Prostate gland (tissue), 2 donors: Measurements from ENCODE around the gene WDR82.

Experiments used
- POLR2A ChIP-seq: fragments of 450-650 bp; IDR thresholded peaks from one replicate; pipeline ENCODE4 v1.6.1; 2016; ENCODE audit warnings: antibody characterized with exemption, mild to moderate bottlenecking
- POLR2AphosphoS5 ChIP-seq: sonication (generic); formaldehyde crosslinking; IDR thresholded peaks from one replicate; pipeline ENCODE4 v1.6.1; 2017; ENCODE audit warnings: antibody characterized with exemption
- TF ChIP-seq, protein P1 (sequence below), 4 experiments: fragments of 200-600 bp in 2 of 4; fragments of 450-650 bp in 2 of 4; sonication (generic) in 2 of 4; IDR thresholded peaks; 1 replicate in 3 of 4; 2 replicates in 1 of 4; pipeline ENCODE4 v1.5.1; 2016 to 2019; ENCODE audit warnings: antibody characterized with exemption in 4 of 4, mild to moderate bottlenecking in 2 of 4, moderate library complexity in 2 of 4

DNA sequence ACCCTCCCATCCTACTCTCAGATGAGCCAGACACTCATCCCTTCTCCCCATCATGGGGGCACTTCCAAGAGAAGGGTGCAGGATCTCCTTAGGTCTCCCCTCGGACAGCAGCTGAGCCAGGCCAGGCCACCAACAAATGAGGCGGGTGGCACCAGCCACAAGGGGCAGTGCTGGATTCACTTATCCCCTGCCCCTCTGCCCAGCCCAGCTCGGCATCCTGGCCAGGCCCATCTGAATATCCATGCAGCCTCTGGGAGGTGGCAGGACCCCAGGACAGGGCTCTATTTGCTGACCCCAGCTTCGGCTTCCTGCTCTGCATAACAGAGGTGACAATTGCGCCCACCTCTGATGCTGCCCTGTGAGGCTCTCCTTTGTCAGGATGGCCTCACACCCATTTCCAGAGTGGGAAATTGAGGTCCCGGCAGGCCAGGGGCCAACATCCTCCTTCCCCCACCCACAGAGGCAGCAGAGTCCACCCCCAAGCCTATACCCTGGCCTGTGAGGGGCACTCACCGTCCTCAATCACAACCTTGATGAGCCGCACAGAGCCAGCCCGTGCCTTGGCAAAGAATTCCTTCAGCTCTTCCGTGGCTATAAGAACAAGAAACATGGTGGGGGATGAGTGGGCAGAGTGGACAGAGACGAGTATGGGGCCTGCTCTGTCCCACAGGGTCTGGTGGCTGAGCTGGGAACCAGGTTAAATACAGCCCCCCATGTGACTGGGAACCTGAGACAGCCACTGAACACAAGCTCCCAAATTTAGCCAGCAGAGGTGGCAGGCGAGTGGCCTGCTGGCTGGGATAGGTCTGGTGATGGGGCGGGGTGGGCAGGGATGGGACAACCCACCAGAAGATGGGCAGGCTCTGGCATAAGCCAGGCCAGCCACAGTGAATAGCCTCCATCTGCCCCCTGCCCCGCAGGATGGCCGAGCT, 43.7 kb downstream of the WDR82 start:
- TF ChIP-seq, protein P1, sequence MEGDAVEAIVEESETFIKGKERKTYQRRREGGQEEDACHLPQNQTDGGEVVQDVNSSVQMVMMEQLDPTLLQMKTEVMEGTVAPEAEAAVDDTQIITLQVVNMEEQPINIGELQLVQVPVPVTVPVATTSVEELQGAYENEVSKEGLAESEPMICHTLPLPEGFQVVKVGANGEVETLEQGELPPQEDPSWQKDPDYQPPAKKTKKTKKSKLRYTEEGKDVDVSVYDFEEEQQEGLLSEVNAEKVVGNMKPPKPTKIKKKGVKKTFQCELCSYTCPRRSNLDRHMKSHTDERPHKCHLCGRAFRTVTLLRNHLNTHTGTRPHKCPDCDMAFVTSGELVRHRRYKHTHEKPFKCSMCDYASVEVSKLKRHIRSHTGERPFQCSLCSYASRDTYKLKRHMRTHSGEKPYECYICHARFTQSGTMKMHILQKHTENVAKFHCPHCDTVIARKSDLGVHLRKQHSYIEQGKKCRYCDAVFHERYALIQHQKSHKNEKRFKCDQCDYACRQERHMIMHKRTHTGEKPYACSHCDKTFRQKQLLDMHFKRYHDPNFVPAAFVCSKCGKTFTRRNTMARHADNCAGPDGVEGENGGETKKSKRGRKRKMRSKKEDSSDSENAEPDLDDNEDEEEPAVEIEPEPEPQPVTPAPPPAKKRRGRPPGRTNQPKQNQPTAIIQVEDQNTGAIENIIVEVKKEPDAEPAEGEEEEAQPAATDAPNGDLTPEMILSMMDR (IDR thresholded peaks at IDR 0.05): no peak
- no peak for TF ChIP-seq POLR2AphosphoS5
- TF ChIP-seq POLR2A: no peak
